GM18909 (cell line): ENCODE results near the gene ZNF829.

Experiments
- ATAC-seq: cut with Tn5 transposase; IDR thresholded peaks from one replicate; pipeline ENCODE4 v1.9.1; 2021; ENCODE audit warnings: mild to moderate bottlenecking; ENCODE audit not compliant: unreplicated experiment, poor library complexity

The ZNF829 gene

GRCh38 chr19:36915992-36916830 is at the start of gene ZNF829, which contains the start of gene ZNF568:
TSS of gene ZNF829 (minus strand) at chr19:36916291. CDS start at chr19:36915167, 1,124 bp downstream.
TSS of gene ZNF568 (plus strand) at chr19:36916332. CDS start at chr19:36922771, 6,439 bp downstream.
- peak; percentile 89 for ATAC-seq

- no peak for ATAC-seq
These were observed 47.2 kb upstream of the ZNF829 start for GRCh38 chr19:36963280-36963679.

GRCh38 chr19:36962346-36962745 is 46.3 kb upstream of the ZNF829 start:
- ATAC-seq = no peak

- ATAC-seq = no peak
These were observed 34.4 kb upstream of the ZNF829 start for GRCh38 chr19:36950335-36951119.

- no peak for ATAC-seq
These were observed 23.1 kb upstream of the ZNF829 start for GRCh38 chr19:36939153-36939552.

- ATAC-seq = no peak
These were observed 15.6 kb upstream of the ZNF829 start for GRCh38 chr19:36931684-36932083.

GRCh38 chr19:36918090-36918489 is 2.0 kb upstream of the ZNF829 start:
- no peak for ATAC-seq

- no peak for ATAC-seq
These were observed 900 bp upstream of the ZNF829 start for GRCh38 chr19:36916991-36917390.

GRCh38 chr19:36898422-36898821 is 17.7 kb downstream of the ZNF829 start:
- ATAC-seq = no peak

- no peak for ATAC-seq
These were observed 21.2 kb downstream of the ZNF829 start for GRCh38 chr19:36894849-36895383.

GRCh38 chr19:36891768-36892357 is 24.2 kb downstream of the ZNF829 start:
- ATAC-seq = no peak

GRCh38 chr19:36876993-36877938 is 38.8 kb downstream of the ZNF829 start:
- ATAC-seq = no peak

GRCh38 chr19:36851898-36852297 is 64.2 kb downstream of the ZNF829 start:
- ATAC-seq = no peak

- peak; percentile 79 for ATAC-seq
These were observed 65.3 kb downstream of the ZNF829 start, which contains the start of gene ZNF345 for GRCh38 chr19:36850559-36851442. TSS of gene ZNF345 (plus strand) at chr19:36850876. CDS start at chr19:36876831, 25,955 bp downstream.

GRCh38 chr19:36849701-36850558 is 66.2 kb downstream of the ZNF829 start:
- peak; percentile 91 for ATAC-seq

- no peak for ATAC-seq
These were observed 68.1 kb downstream of the ZNF829 start for GRCh38 chr19:36847968-36848367.

- ATAC-seq = no peak
These were observed 77.2 kb downstream of the ZNF829 start for GRCh38 chr19:36838784-36839324.
